ENCODE measurements around the gene AKAP10. TPM values are rescaled to one million over a fixed set of nuclear protein-coding genes. Genes with fewer than 3 reads are reported as not detected.

The AKAP10 gene
- total and polyA plus RNA-seq, 2 of the 8 experiments (the other 6 are each of a cell fraction or from before 2014, with no cell fraction given) = 13.3 to 27.0 TPM

GRCh38 chr17:19874256-19874655, 103.4 kb downstream of the AKAP10 start:
- ChIA-PET CTCF (ENCODE audit: partially characterized antibody) (no interaction called here), POLR2A (ENCODE audit: partially characterized antibody) (no interaction called here)
- H2AK5ac ChIP-seq (ENCODE audit: low read depth, low read length) = no peak overlapping the region
- H3K4me3 ChIP-seq (ENCODE audit: extremely low read depth in 1 of 4, insufficient read depth in 2 of 4, low read depth in 3 of 4, low read length in 4 of 4) = no peak overlapping the region
- H4K20me1 ChIP-seq (replicated peaks in 1 of 2; ENCODE audit: control insufficient read depth in 1 of 2, insufficient read depth in 2 of 2, low read length in 2 of 2) = no peaks in the 10 kb centered on the region
- no peak overlapping the region for H3K4me2 ChIP-seq (ENCODE audit: insufficient read depth in 1 of 2, low read depth in 2 of 2, low read length in 2 of 2)
- H2BK20ac ChIP-seq (ENCODE audit: low read length) = no peak overlapping the region
- no peak for FAIRE-seq
- no peak overlapping the region for H2BK15ac ChIP-seq (ENCODE audit: low read length)
- no peak overlapping the region for H4K8ac ChIP-seq (ENCODE audit: extremely low read depth, insufficient read depth, low read length)
- DNase-seq (ENCODE audit: low read depth in 1 of 2, low spot score in 2 of 2) = no peak
- TF ChIP-seq RFX5 (IDR thresholded peaks at IDR 0.05; ENCODE audit: borderline replicate concordance, low read depth, low read length) (no peak), POLR2A (IDR thresholded peaks at IDR 0.05; ENCODE audit: control extremely low read depth in 1 of 2, low read depth in 2 of 2, low read length in 2 of 2) (no peak), MAX (IDR thresholded peaks at IDR 0.05) (no peak), POU5F1 (IDR thresholded peaks at IDR 0.05; ENCODE audit: low read depth, low read length) (no peak), SAP30 (IDR thresholded peaks at IDR 0.05; ENCODE audit: insufficient read depth, insufficient replicate concordance, low read length) (no peak), POLR2AphosphoS5 (IDR thresholded peaks at IDR 0.05; ENCODE audit: low read depth, low read length) (no peak), CHD1 (IDR thresholded peaks at IDR 0.05; ENCODE audit: low read depth, low read length) (no peak), BRCA1 (IDR thresholded peaks at IDR 0.05; ENCODE audit: low read depth, low read length) (no peak), SIX5 (IDR thresholded peaks at IDR 0.05; ENCODE audit: low read depth, low read length) (no peak), CHD2 (IDR thresholded peaks at IDR 0.05; ENCODE audit: low read length) (no peak), BCL11A (IDR thresholded peaks at IDR 0.05; ENCODE audit: low read depth in 2 of 2, low read length in 2 of 2) (no peak), JUND (IDR thresholded peaks at IDR 0.05; ENCODE audit: low read length) (no peak), TBP (IDR thresholded peaks at IDR 0.05; ENCODE audit: low read depth, low read length) (no peak), RAD21 (IDR thresholded peaks at IDR 0.05 in 1 of 2, conservative IDR thresholded peaks at IDR 0.05 in 1 of 2; ENCODE audit: low read depth in 2 of 2, low read length in 2 of 2) (no peak), SIN3A (conservative IDR thresholded peaks at IDR 0.05 in 1 of 2, IDR thresholded peaks at IDR 0.05 in 1 of 2; ENCODE audit: low read depth in 1 of 2, low read length in 2 of 2) (no peak), GTF2F1 (IDR thresholded peaks at IDR 0.05; ENCODE audit: borderline replicate concordance, low read depth, low read length) (no peak)
- no peak overlapping the region for H3K18ac ChIP-seq (ENCODE audit: extremely low read depth, low read length)
- H3K27me3 ChIP-seq (replicated peaks in 1 of 4; ENCODE audit: control insufficient read depth in 3 of 4, extremely low read depth in 1 of 4, insufficient read depth in 3 of 4, low read length in 3 of 4) = no peaks in the 10 kb centered on the region
- H3K36me3 ChIP-seq (ENCODE audit: control insufficient read depth in 2 of 4, insufficient read depth in 4 of 4, low read length in 3 of 4) = no peaks in the 10 kb centered on the region
- no peaks in the 10 kb centered on the region for H3K23me2 ChIP-seq (ENCODE audit: low read depth, low read length)
- no peak overlapping the region for H2BK12ac ChIP-seq (ENCODE audit: low read depth, low read length)
- no peak overlapping the region for H3K4ac ChIP-seq (replicated peaks; ENCODE audit: insufficient read length, low read depth, low read length)
- no peak overlapping the region for H4K91ac ChIP-seq (replicated peaks; ENCODE audit: insufficient read length, low read length)
- H2BK120ac ChIP-seq (replicated peaks; ENCODE audit: low read depth, low read length) = no peak overlapping the region
- H3K23ac ChIP-seq (ENCODE audit: insufficient read length) = no peak overlapping the region
- no peak overlapping the region for H3K9ac ChIP-seq (replicated peaks in 1 of 4; ENCODE audit: extremely low read depth in 1 of 4, low read depth in 3 of 4, low read length in 3 of 4)
- whole genome bisulfite sequencing, 2 experiments (ENCODE audit: extremely low coverage in 1 of 2, insufficient coverage in 1 of 2, insufficient read length in 1 of 2, insufficient replicate concordance in 2 of 2, low coverage in 1 of 2, low lambda C conversion rate in 2 of 2, missing lambda C conversion rate in 1 of 2) = 88% methylated on average over 10 of the region's 10 CpGs; no CpG with 5 or more reads in 1 of the 2 experiments
- no peaks in the 10 kb centered on the region for H3K79me2 ChIP-seq (ENCODE audit: control insufficient read depth in 1 of 2, insufficient read depth in 2 of 2, low read length in 2 of 2)
- no peaks in the 10 kb centered on the region for H3K4me1 ChIP-seq (replicated peaks in 1 of 4; ENCODE audit: control insufficient read depth in 3 of 4, insufficient read depth in 4 of 4, low read length in 3 of 4)
- no peak overlapping the region for H3K14ac ChIP-seq (ENCODE audit: insufficient read length)
- no peaks in the 10 kb centered on the region for H3K79me1 ChIP-seq (ENCODE audit: low read depth, low read length)
- no peaks in the 10 kb centered on the region for H3K9me3 ChIP-seq (ENCODE audit: insufficient read depth in 2 of 2, low read depth in 1 of 2, low read length in 1 of 2)
- H3K56ac ChIP-seq (replicated peaks; ENCODE audit: insufficient read length, low read depth, low read length) = no peak overlapping the region
- no peak overlapping the region for H4K5ac ChIP-seq (ENCODE audit: insufficient read length, low read depth, low read length)
- no peak overlapping the region for H3K27ac ChIP-seq (ENCODE audit: low read depth, low read length)
- no peak overlapping the region; the same call in 1 of the 2 replicates for H2AFZ ChIP-seq (ENCODE audit: low read length)
- no peak overlapping the region for H2BK5ac ChIP-seq (ENCODE audit: low read depth, low read length)

Measured in H1 (cell line).